ENCODE results near the gene PAX5. TPM values are rescaled to one million over a fixed set of nuclear protein-coding genes. Genes with fewer than 3 reads are reported as not detected.

PAX5 gene
- polyA plus RNA-seq, 3 donors = 0.03 to 0.15 TPM; not detected in 1

- H4K20me1 ChIP-seq (ENCODE audit: insufficient read depth, low read length) = no peaks in the 10 kb centered on the region
- no peaks in the 10 kb centered on the region for H3K36me3 Mint-ChIP-seq
- no peak overlapping the region for H3K9ac ChIP-seq (ENCODE audit: insufficient read depth, low read length, poor library complexity, severe bottlenecking)
- peaks cover 26 to 38% (median 32%) of the 10 kb centered on the region in 3 donors for H3K27me3 Mint-ChIP-seq (ENCODE audit: low read depth in 3 of 3)
- TF ChIP-seq CTCF (IDR thresholded peaks at IDR 0.05) = no peak
- no peak overlapping the region for H3K27ac Mint-ChIP-seq
- intact Hi-C loops (cut with micrococcal nuclease) = no loop called here
- WGBS (ENCODE audit: insufficient coverage) = 68% methylated on average over 4 of the region's 7 CpGs
- peaks cover 0 to 5% (median 0%) of the 10 kb centered on the region in 7 donors for H3K9me3 Mint-ChIP-seq
- H3K4me2 ChIP-seq (replicated peaks; ENCODE audit: extremely low read depth, low read length, poor library complexity, severe bottlenecking) = no peak overlapping the region
- no peak overlapping the region for H3K4me3 Mint-ChIP-seq
- no peak overlapping the region for H2AFZ ChIP-seq (ENCODE audit: insufficient read depth, low read depth, low read length, poor library complexity, severe bottlenecking)
- no peaks in the 10 kb centered on the region for H3K36me3 ChIP-seq (replicated peaks in 1 of 2; ENCODE audit: control insufficient read depth in 1 of 2, insufficient read depth in 2 of 2, low read length in 2 of 2)
- peaks cover 0 to 6% of the 10 kb centered on the region in 2 donors for H3K9me3 ChIP-seq (replicated peaks in 1 of 2; ENCODE audit: control insufficient read depth in 1 of 2, insufficient read depth in 1 of 2, low read length in 2 of 2)
- peaks cover 14 to 31% of the 10 kb centered on the region in 2 donors for H3K27me3 ChIP-seq (ENCODE audit: control insufficient read depth in 2 of 2, insufficient read depth in 2 of 2, low read length in 2 of 2)
- no peaks in the 10 kb centered on the region for H3K79me2 ChIP-seq (ENCODE audit: insufficient read depth, low read length)
- no peak overlapping the region for H3K27ac ChIP-seq (ENCODE audit: low read depth in 1 of 2, low read length in 2 of 2)
- no peak overlapping the region for H3K4me3 ChIP-seq (replicated peaks in 1 of 3; ENCODE audit: low read depth in 2 of 3, low read length in 3 of 3)
- no peaks in the 10 kb centered on the region for H3K4me1 ChIP-seq (ENCODE audit: control insufficient read depth in 1 of 2, insufficient read depth in 2 of 2, low read length in 2 of 2)
- DNase-seq = no peak
- no peaks in the 10 kb centered on the region for H3K4me1 Mint-ChIP-seq
Observed at GRCh38 chr9:36980148-36980974, 53.7 kb downstream of the PAX5 start.

GRCh38 chr9:36976371-36977030, 57.6 kb downstream of the PAX5 start:
- Histone ChIP-seq H3K79me2 (ENCODE audit: insufficient read depth, low read length) (no peaks in the 10 kb centered on the region), H3K27ac (ENCODE audit: low read depth in 1 of 2, low read length in 2 of 2) (no peak overlapping the region), H3K36me3 (replicated peaks in 1 of 2; ENCODE audit: control insufficient read depth in 1 of 2, insufficient read depth in 2 of 2, low read length in 2 of 2) (no peaks in the 10 kb centered on the region), H3K4me3 (replicated peaks in 1 of 3; ENCODE audit: low read depth in 2 of 3, low read length in 3 of 3) (no peak overlapping the region), H3K9me3 (replicated peaks in 1 of 2; ENCODE audit: control insufficient read depth in 1 of 2, insufficient read depth in 1 of 2, low read length in 2 of 2) (no peaks in the 10 kb centered on the region), H3K27me3 (ENCODE audit: control insufficient read depth in 2 of 2, insufficient read depth in 2 of 2, low read length in 2 of 2) (no peaks in the 10 kb centered on the region), H3K9ac (ENCODE audit: insufficient read depth, low read length, poor library complexity, severe bottlenecking) (no peak overlapping the region), H3K4me1 (ENCODE audit: control insufficient read depth in 1 of 2, insufficient read depth in 2 of 2, low read length in 2 of 2) (no peaks in the 10 kb centered on the region), H2AFZ (ENCODE audit: insufficient read depth, low read depth, low read length, poor library complexity, severe bottlenecking) (no peak overlapping the region), H3K4me2 (replicated peaks; ENCODE audit: extremely low read depth, low read length, poor library complexity, severe bottlenecking) (no peak overlapping the region), H4K20me1 (ENCODE audit: insufficient read depth, low read length) (no peaks in the 10 kb centered on the region)
- H3K4me1 Mint-ChIP-seq = no peaks in the 10 kb centered on the region
- H3K36me3 Mint-ChIP-seq = no peaks in the 10 kb centered on the region
- no peaks in the 10 kb centered on the region for H3K9me3 Mint-ChIP-seq
- WGBS (ENCODE audit: insufficient coverage) = 94% methylated on average over 9 of the region's 10 CpGs
- no peak overlapping the region for H3K4me3 Mint-ChIP-seq
- no peak for DNase-seq
- H3K27me3 Mint-ChIP-seq (ENCODE audit: low read depth in 3 of 3) = peaks cover 6 to 28% (median 10%) of the 10 kb centered on the region in 3 donors
- intact Hi-C loops (cut with micrococcal nuclease) = no loop called here
- no peak for TF ChIP-seq CTCF (IDR thresholded peaks at IDR 0.05)
- no peak overlapping the region for H3K27ac Mint-ChIP-seq
